K562 (cell line): ENCODE data around the gene ZNF213. TPM values are rescaled to one million over a fixed set of nuclear protein-coding genes. Genes with fewer than 3 reads are reported as not detected.

ENCODE experiments used
- ATF2 ChIP-seq: sonication (generic); formaldehyde crosslinking; IDR thresholded peaks from 2 replicates; pipeline ENCODE4 v1.8.1; 2022; ENCODE audit warnings: missing genetic modification reagents
- GATAD2B ChIP-seq: fragments of 450-650 bp; IDR thresholded peaks from 2 replicates; pipeline ENCODE4 v1.6.1; 2017; ENCODE audit warnings: mild to moderate bottlenecking, borderline replicate concordance
- ID3 ChIP-seq, 2 experiments: fragments of 250-450 bp in 1 of 2; fragments of 450-650 bp in 1 of 2; sonication (Bioruptor Pico) in 1 of 2; IDR thresholded peaks; 2 replicates each; pipeline versions ENCODE4 v1.6.1 to v1.8.0; 2016 to 2021; ENCODE audit warnings: mild to moderate bottlenecking in 2 of 2, moderate library complexity in 2 of 2, missing compliant biosample characterization in 1 of 2, missing genetic modification characterization in 1 of 2
- KAT8 ChIP-seq: fragments of 450-650 bp; IDR thresholded peaks from 2 replicates; pipeline ENCODE4 v1.6.1; 2016; ENCODE audit warnings: low read depth, mild to moderate bottlenecking
- MIER1 ChIP-seq: fragments of 450-650 bp; IDR thresholded peaks from 2 replicates; pipeline ENCODE4 v1.6.1; 2016; ENCODE audit warnings: antibody characterized with exemption, mild to moderate bottlenecking, low read depth
- NFIX ChIP-seq: fragments of 250-450 bp; sonication (Bioruptor Pico); IDR thresholded peaks from 2 replicates; pipeline ENCODE4 v1.4.0; 2020; ENCODE audit warnings: low read depth, mild to moderate bottlenecking, moderate library complexity
- NR2F6 ChIP-seq: fragments of 450-650 bp; formaldehyde crosslinking; IDR thresholded peaks from 2 replicates; pipeline ENCODE4 v1.4.0; 2020; ENCODE audit warnings: mild to moderate bottlenecking
- POLR2A ChIP-seq: fragments of 450-650 bp; conservative IDR thresholded peaks from 2 replicates; pipeline ENCODE4 v1.6.1; 2016
- POLR2G ChIP-seq: fragments of 200-400 bp; formaldehyde crosslinking; IDR thresholded peaks from 2 replicates; pipeline ENCODE4 v1.6.1; 2017; ENCODE audit warnings: low read depth, mild to moderate bottlenecking, antibody characterized with exemption, low read length, moderate library complexity
- PTBP1 ChIP-seq: fragments of 200-400 bp; formaldehyde crosslinking; IDR thresholded peaks from 2 replicates; pipeline ENCODE4 v1.6.1; 2017; ENCODE audit warnings: low read depth, low read length
- SIN3A ChIP-seq, 2 experiments: fragments of 150-350 bp in 1 of 2; IDR thresholded peaks; 2 replicates each; pipeline ENCODE4 v1.6.1; 2011 to 2016; ENCODE audit warnings: borderline replicate concordance in 2 of 2, low read depth in 2 of 2, low read length in 2 of 2, mild to moderate bottlenecking in 2 of 2, moderate library complexity in 2 of 2; ENCODE audit not compliant: control insufficient read depth in 1 of 2
- SIX5 ChIP-seq, 2 experiments: IDR thresholded peaks; 2 replicates each; pipeline ENCODE4 v1.6.1; 2011; ENCODE audit warnings: low read length in 2 of 2, borderline replicate concordance in 1 of 2, low read depth in 1 of 2, mild to moderate bottlenecking in 1 of 2, moderate library complexity in 1 of 2; ENCODE audit not compliant: insufficient read depth in 1 of 2
- SNIP1 ChIP-seq: fragments of 450-650 bp; IDR thresholded peaks from 2 replicates; pipeline ENCODE4 v1.7.1; 2017; ENCODE audit warnings: low read depth, mild to moderate bottlenecking
- SPI1 ChIP-seq: IDR thresholded peaks from 2 replicates; pipeline ENCODE4 v1.6.1; 2011; ENCODE audit warnings: low read depth, low read length, control low read depth, borderline replicate concordance
- TAF7 ChIP-seq: fragments of 450-650 bp; IDR thresholded peaks from 2 replicates; pipeline ENCODE4 v1.6.1; 2016; ENCODE audit warnings: missing genetic modification characterization, missing compliant biosample characterization
- TCF15 ChIP-seq: fragments of 250-450 bp; sonication (Bioruptor Pico); IDR thresholded peaks from 2 replicates; pipeline ENCODE4 v1.8.0; 2022; ENCODE audit warnings: moderate library complexity, mild to moderate bottlenecking, inconsistent platforms
- ZBED1 ChIP-seq: IDR thresholded peaks from 2 replicates; pipeline ENCODE4 v1.6.1; 2014
- ZBTB17 ChIP-seq: fragments of 450-650 bp; formaldehyde crosslinking; IDR thresholded peaks from 2 replicates; pipeline ENCODE4 v1.4.0; 2020; ENCODE audit warnings: mild to moderate bottlenecking
- ZBTB49 ChIP-seq: sonication (generic); formaldehyde crosslinking; IDR thresholded peaks from 2 replicates; pipeline ENCODE4 v1.8.0; 2022; ENCODE audit warnings: missing genetic modification reagents, mild to moderate bottlenecking, borderline replicate concordance
- ZNF174 ChIP-seq: fragments of 250-450 bp; sonication (Bioruptor Pico); IDR thresholded peaks from 2 replicates; pipeline ENCODE4 v1.4.0; 2020; ENCODE audit warnings: mild to moderate bottlenecking
- ZNF384 ChIP-seq: IDR thresholded peaks from 2 replicates; pipeline ENCODE4 v1.6.1; 2012; ENCODE audit warnings: low read depth, low read length, improper control_type of control experiment
- ZNF41 ChIP-seq: fragments of 250-450 bp; sonication (Bioruptor Pico); conservative IDR thresholded peaks from 2 replicates; pipeline ENCODE4 v1.4.0; 2020; ENCODE audit warnings: mild to moderate bottlenecking
- ZNF583 ChIP-seq: fragments of 250-450 bp; sonication (Bioruptor Pico); IDR thresholded peaks from 2 replicates; pipeline ENCODE4 v1.4.0; 2020
- ZNF699 ChIP-seq: fragments of 250-450 bp; sonication (Bioruptor Pico); IDR thresholded peaks from 2 replicates; pipeline ENCODE4 v1.8.0; 2021; ENCODE audit warnings: mild to moderate bottlenecking, moderate library complexity; ENCODE audit not compliant: insufficient replicate concordance
- ZNF717 ChIP-seq: fragments of 250-450 bp; sonication (Bioruptor Pico); IDR thresholded peaks from 2 replicates; pipeline ENCODE4 v1.5.0; 2021
- polyA plus RNA-seq, 8 experiments: library from polyadenylated mRNA; depleted of rRNA in 4 of 8; stranded (reverse) in 5 of 8; unstranded in 3 of 8; fragments of >200 nt; fragmentation: Nextera tagmentation in 2 of 8; fragmentation: Illumina TruSeq in 1 of 8; extraction: Ambion mirVana in 2 of 8; extraction: Trizol in 1 of 8; gene quantifications; 2 replicates each; pipeline versions ENCODE4 v1.2.1 to v1.2.3, GENCODE V29; 2011 to 2014; ENCODE audit warnings: inconsistent platforms in 1 of 8, missing spikeins in 1 of 8
- total RNA-seq, 7 experiments: library from RNA; depleted of rRNA in 6 of 7; stranded (reverse); fragments of >200 nt in 6 of 7; fragmentation: Illumina TruSeq in 2 of 7; extraction: Trizol in 2 of 7; gene quantifications; 2 replicates each; pipeline versions ENCODE4 v1.2.1 to v1.2.3, GENCODE V29; 2011 to 2021; ENCODE audit warnings: low replicate concordance in 1 of 7

The ZNF213 gene
- total and polyA plus RNA-seq, 9 of the 15 experiments (the other 6 are each of a cell fraction or from before 2014, with no cell fraction given), result 0.49 to 10.0 (median 1.8) TPM

- TF ChIP-seq NFIX (CRISPR knock-in tag) (no peak), ZBTB49 (CRISPR knock-in tag) (no peak), GATAD2B (no peak; the same call in 1 of the 2 replicates), SIX5 (IDR thresholded peaks at IDR 0.05; ENCODE audit: borderline replicate concordance in 1 of 2, insufficient read depth in 1 of 2, low read depth in 1 of 2, low read length in 2 of 2) (no peak), ZNF583 (CRISPR knock-in tag) (no peak), ZNF699 (CRISPR knock-in tag) (no peak), ZNF174 (CRISPR knock-in tag) (no peak), MIER1 (no peak), ZNF41 (CRISPR knock-in tag) (no peak), SNIP1 (no peak), ATF2 (CRISPR knock-in tag) (no peak), ZNF384 (no peak), TCF15 (CRISPR knock-in tag) (no peak), SPI1 (0 out of 2 replicates have a peak, but pooled peaks have one; percentile 18), POLR2G (peak; percentile 82), PTBP1 (no peak), ID3 (CRISPR knock-in tag; IDR thresholded peaks at IDR 0.05) (no peak), ID3 (tag; IDR thresholded peaks at IDR 0.05) (peak; percentile 23; the same call in 1 of the 2 replicates), POLR2A (0 out of 2 replicates have a peak, but pooled peaks have one; percentile 38), ZNF717 (CRISPR knock-in tag) (no peak), SIN3A (IDR thresholded peaks at IDR 0.05; ENCODE audit: borderline replicate concordance in 2 of 2, control insufficient read depth in 1 of 2, low read depth in 2 of 2, low read length in 2 of 2) (peak in 1 of 2 experiments; percentile 22; a peak in 1 of 4 replicates), NR2F6 (no peak), KAT8 (no peak), TAF7 (tag) (no peak), ZBED1 (no peak), ZBTB17 (CRISPR knock-in tag) (no peak)
Observed at GRCh38 chr16:3182608-3183444, 48.0 kb downstream of the ZNF213 start (continued).
